Stimulated activated naive CD4-positive, alpha-beta T cell (primary cell): Measurements from ENCODE around the gene HMX2.

Source experiments
- DNase-seq, 6 experiments: peaks; one replicate each; lab custom pipeline; 2025; lab: John Stamatoyannopoulos, UW

HMX2 gene, protein sequence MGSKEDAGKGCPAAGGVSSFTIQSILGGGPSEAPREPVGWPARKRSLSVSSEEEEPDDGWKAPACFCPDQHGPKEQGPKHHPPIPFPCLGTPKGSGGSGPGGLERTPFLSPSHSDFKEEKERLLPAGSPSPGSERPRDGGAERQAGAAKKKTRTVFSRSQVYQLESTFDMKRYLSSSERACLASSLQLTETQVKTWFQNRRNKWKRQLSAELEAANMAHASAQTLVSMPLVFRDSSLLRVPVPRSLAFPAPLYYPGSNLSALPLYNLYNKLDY

DNA sequence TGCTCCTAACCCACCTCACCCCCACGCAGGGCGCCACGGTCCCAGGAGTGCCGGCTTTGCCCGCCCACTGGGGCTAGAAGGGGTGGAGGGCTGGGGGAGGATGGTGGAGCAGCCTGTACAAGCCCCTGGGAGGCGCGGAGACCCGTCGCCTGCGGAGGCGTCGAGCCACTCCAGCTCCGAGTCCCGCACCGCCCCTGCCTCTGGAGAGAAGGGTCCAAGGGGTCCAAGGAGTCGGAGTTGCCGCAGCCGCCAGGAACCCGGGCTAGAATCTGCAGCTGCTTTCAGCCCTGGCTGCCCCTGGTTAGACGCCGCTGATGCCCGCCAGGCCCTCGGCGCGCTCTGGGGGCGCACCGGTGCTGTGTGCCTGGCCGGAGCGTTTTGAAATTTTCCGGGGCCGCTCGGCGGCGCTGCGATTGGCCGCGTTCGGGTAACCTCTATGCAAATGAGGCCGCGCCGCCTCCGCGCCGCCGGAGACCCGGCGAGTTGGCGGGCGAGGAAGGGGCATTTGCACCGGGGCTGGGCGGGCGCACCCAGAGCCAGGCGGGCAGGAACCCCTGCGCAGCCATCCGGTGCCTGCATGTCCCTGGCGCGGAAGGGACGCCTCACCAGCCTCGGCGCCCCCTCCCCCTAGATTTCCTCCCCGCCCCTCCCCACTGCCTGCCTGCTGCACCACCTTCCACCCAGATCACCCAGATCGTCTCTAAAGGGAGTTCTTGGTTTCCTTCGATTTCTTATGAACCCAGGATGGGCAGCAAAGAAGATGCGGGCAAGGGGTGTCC lies at the start of gene HMX2:
TSS of gene HMX2 (plus strand) at position 502 of the 779 bp plus-strand sequence. CDS start at position 745, 243 bp downstream.
- DNase-seq: peak in 4 of 6 experiments; percentile 26 to 39 (median 34)

- DNase-seq: no peak
These were observed 47.7 kb upstream of the HMX2 start for GRCh38 chr10:123100030-123100762.

DNA sequence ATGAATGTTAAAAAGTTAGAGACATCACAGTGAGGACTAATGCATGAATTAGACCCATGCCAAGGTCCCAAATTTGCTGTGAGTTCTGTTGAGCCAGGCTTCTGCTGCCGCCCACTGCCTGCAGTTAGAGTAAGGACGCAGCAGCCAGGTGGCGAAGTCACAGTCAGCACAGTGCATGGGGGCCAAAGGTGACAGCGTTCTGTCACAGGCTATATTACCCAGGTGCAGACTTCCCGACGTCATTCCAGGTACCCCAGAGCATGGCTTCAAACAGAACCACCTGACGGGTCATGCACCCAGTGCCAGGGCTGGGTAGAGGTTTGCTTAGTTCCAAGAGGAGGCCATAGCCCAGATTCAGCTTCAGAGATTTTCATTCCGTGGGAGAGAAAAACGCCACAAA lies 46.1 kb upstream of the HMX2 start:
- DNase-seq: no peak

DNA sequence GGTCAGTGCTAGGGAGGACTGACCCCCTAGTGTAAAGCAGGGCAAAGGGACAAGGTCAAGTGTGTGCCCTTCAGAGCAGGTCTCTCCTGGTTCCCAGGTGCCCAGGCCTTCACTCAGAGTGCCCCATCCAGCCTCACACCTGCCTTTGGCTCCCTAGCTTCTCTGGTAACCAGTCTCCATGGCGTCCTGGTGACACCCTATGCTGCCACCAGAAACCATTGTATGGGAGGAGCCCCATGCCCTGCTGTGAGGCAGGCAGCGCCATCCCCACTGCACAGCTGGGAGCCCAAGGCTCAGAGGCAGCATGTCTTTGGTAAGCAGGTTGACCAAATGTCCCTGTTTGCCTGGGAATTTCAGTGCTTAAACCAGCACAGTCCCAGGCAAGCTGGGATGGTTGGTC lies 45.3 kb upstream of the HMX2 start:
- DNase-seq: no peak

DNA sequence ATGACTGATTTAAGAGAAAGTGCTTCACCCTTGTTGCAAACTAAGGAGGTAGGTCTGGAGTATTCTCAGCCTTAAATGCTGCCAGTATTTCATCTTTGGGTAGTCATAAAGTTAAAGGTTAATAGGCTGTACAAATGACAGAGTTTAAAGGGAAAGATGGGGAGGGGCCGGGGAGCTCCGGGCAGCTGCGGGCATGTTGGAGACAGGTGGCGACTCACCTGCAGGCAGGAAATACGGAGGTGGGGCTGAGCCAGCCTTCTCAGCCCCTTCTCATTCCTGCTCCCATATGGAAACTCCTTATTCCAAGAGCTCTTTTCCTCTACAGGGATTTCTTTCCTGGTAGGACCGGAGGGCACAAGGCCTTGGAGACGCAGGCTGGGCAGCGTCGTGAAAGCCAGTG lies 44.0 kb upstream of the HMX2 start:
- DNase-seq: no peak

DNA sequence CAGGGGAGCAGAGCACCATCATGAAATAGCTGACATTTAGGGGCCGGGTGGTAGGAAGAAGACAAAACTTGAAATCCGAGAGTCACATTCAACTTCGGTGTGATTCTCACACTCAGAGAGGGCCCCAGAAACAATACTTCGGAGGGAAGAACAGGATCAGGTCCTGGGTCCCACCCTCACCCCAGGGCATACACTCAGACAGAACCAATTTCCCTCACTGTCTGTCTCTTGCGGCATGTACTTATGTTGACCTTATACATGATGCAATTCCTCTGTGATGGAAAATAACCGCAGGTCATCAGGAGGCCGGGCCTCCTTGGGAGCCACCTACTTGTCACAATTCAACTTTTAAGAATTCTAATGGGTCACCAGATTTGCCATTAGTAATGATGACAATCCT lies 38.5 kb upstream of the HMX2 start:
- no peak for DNase-seq

- DNase-seq: no peak
These were observed 30.1 kb upstream of the HMX2 start for GRCh38 chr10:123117644-123118417.

- no peak for DNase-seq
These were observed 28.9 kb upstream of the HMX2 start for GRCh38 chr10:123119081-123119480.

DNA sequence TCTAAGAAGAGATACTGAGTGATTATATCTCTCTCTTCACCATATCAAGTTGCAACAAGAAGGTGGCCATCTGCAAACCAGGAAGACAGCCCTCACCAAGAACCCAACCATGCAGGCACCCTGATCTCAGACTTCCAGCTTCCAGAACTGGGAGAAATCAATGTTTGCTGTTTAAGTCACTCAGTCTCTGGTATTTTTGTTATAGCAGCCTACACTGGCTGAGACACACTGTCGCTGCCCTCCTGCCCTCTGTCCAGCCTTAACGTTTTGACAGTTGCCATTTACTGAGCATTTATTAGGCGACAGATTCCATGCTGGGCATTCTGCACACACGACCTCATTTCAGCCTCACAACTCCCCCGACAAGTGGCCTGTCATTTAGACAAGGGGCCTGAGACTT lies 21.7 kb upstream of the HMX2 start:
- no peak for DNase-seq

- no peak for DNase-seq
These were observed 18.2 kb upstream of the HMX2 start for GRCh38 chr10:123129618-123130271.

DNA sequence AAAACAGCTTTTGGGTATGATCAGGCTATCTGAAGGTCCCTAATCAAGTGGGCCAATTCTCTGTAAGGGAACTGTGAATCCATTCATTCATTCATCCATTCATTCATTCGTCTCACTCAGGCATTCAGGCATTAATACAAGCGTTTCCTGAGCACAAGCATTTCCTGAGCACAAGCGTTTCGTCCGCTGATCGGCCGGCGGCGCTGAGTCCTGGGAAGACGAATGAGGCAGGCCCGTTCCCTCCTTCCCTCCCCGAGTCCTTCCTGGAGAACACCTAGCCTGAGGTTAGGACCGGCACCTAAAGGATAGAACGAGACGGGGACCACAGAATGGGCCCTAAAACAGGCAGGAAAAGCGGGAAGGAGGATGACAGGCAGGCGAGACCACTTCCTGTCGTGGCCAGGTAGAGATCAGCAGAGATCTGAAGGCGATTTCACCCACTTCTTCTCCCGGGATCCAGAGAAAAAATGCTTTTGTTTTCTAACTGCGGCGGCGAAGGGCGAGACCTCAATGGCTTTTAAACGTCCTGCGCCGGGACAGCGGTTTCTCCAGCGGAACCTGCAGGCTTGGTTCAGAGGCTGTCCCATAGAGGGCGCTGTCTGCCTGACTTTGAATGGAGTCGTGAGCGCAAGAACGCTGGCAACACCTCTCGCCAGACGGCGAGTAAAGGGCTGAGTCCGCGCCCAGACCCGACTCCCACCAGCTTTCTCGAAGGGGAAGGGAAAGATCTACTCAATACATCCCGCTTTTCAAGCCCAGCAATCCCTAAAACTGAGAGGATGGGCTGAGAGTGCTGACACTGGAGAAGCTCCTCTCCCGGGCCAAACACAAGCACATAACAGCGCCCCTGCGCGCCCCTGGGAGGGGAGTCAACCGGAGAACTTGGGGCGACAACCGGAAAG lies 15.1 kb upstream of the HMX2 start:
- peak; percentile 63 to 89 (median 76) for DNase-seq

DNA sequence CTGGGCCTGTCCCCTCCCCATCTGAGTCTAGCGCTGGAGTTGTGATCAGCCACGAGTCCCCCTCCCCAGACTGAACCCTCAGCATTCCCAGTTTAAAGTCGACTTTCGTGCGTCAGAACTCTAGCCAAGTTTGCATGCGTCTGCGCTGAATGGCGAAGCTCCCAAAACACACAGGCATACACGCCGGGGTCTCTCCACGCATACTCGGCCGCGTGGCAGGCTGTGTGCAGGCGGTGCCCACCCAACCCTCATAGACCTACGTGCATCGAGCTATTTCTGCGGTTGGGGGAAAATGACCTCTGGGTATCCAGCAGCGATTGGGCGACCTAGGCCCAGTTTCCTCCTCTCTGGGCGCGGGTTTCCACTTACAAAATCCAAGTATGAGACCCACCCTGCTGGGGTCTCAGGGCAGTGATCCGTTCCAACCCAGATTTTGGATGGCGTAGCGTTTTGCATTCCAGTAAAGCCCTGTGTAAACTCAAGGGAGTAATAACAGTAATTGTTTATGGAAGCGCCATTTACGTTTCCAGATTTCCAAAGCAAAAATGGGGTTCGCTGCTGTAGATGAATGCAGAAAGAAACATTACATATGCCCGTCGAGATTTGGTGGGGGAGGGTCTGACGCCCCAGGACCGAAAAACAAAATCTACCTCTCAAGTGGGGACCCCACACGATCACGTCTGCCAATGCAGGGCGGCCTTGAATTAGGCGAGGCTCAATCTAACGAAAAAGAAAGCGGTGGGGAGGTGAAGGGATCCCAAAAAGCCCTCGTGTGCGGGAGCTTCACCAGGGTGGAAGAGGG lies 14.2 kb upstream of the HMX2 start:
- DNase-seq: no peak

DNA sequence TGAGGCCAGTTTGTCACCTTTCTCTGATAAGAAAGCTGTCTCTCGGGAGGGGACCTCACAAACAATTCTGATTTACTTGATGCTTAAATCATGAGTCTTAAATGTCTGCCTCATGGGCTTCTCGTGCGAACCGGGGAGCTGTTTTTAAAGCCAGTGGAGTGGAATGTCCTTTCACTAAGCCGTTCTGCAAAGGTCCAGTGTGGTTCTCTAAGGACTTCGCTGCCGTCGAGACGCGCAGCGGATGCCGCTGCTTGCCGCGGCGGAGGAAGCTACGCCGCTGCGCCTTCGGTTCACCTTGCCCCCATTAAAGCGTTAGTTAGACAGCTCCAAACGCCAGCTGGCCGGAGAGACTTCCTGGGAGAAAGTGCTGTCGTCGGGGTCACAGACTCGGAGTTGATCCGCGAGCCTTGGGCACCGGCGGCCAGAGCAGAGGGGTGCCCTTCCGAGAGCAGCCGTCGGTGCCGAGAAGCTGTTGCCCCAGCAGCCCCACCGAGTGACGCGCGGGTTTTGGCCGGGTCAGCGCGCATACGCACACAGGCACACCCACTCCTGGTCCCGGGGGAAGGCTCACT lies 13.5 kb upstream of the HMX2 start:
- peak in 1 of 6 experiments; percentile 31 for DNase-seq

DNA sequence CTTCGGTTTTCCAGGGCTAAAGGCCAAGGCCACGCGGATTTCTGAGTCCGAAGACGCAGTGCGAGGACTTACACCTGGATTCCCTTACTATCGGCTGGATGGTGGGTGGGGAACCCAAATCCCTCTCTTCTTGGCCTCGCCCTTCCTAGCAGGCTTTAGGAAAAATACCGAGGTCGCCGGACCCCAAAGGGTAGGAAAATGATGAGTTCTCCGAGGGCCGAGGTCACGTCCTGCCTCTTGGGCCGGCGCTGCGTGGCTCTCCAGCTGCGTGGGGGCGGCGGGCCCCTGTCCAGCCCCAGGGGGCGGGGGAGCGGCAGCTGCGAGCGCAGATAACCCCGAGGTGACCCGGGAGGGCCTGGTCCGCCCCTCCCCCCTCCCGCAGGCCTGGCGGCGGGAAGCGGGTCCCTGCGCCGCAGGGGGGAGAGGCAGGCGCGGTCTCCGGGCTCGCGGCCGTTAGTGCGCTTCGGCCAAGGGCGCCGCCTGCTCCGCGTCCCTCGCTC lies 13.0 kb upstream of the HMX2 start:
- peak in 1 of 6 experiments; percentile 31 for DNase-seq

GRCh38 chr10:123135415-123136141 lies 12.4 kb upstream of the HMX2 start, which contains the start of gene HMX3:
Gene HMX3 (plus strand): TSS chr10:123135970. CDS start chr10:123136051, 81 bp downstream.
- DNase-seq: peak in 3 of 6 experiments; percentile 27 to 51 (median 43)

DNA sequence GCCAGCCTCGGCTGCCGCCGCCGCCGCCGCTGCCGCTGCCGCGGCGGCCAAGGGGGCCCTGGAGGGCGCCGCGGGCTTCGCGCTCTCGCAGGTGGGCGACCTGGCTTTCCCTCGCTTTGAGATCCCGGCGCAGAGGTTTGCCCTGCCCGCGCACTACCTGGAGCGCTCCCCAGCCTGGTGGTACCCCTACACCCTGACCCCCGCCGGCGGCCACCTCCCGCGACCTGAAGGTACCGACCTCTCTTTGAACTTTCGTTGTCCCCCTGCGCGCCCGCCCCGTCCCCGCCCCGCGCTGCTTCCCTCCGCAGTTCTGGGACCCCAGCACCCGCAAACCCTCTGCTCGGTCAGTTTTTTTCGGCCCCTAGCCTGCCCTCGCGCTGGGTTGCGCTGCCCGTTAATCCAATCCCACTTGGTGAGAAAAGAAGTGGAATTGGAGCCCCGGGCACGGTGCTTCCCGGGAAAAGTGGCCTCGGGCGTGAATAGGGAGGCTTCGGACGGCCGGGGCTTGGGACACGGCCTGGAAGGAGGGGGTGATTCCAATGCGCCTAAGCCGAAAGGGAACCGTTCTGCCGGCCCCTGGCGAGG lies 11.6 kb upstream of the HMX2 start:
- DNase-seq: no peak

GRCh38 chr10:123136806-123137642 lies 10.9 kb upstream of the HMX2 start:
- DNase-seq: peak in 3 of 6 experiments; percentile 31 to 46 (median 45)
